GM10847 (cell line): ENCODE measurements around the gene CMTM2.
A peak's percentile ranks its signal among the peaks of the same experiment; 100 is the strongest.

Source experiments
- POLR2A ChIP-seq: IDR thresholded peaks from 2 replicates; pipeline ENCODE4 v1.6.1; 2011; ENCODE audit not compliant: insufficient read length; ENCODE audit errors: extremely low read depth

CMTM2 gene

GRCh38 chr16:66548868-66549267 lies 30.4 kb upstream of the CMTM2 start:
- no peak for TF ChIP-seq POLR2A

DNA sequence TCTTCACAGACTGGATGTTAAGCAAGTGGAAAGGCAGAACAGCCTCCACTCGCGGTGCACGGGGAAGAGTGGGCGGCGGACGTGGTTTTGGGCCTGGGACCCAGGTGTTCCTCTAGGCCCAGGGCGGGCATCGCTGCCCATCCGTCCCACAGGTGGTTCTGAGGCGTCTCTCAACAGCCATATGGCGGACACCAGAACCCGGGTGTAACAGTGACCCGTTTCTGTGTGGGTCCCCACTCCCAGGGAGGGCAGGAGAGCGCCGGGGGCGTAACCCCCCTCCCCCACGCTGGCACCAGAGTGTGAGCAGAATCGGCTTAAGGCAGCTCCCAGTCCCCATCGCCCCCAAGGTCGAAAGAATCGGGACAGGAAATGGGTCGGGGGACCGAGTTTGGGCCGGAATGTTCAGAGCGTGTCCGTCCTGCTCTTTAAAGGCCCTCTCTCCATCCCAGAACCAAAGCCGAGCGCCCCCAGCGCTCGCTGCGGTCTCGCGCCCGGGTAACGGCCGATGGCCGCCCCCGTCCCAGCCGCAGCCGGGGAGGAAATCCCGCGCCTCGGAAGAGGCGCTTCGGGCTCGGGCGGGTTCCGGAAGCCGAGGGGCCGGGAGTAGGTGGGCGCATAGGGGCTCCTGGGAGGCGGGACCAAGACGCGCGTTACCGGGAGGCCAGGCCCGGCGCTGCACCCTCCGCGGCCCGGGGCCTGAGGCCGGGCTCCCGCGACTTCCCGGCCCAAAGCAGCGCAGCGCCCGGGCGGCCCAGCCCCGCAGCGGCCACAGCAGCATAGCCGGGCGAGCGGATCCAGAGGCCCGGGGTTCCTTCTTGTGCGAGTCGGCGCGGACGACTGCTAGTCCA lies 29.8 kb upstream of the CMTM2 start, which contains the start of gene TK2:
Gene TK2 (minus strand): TSS at position 839 of the 848 bp plus-strand sequence. CDS start 61 bp downstream, at position 778.
- TF ChIP-seq POLR2A, result no peak

- TF ChIP-seq POLR2A, result no peak
Measured at GRCh38 chr16:66551348-66551759, 27.9 kb upstream of the CMTM2 start.

DNA sequence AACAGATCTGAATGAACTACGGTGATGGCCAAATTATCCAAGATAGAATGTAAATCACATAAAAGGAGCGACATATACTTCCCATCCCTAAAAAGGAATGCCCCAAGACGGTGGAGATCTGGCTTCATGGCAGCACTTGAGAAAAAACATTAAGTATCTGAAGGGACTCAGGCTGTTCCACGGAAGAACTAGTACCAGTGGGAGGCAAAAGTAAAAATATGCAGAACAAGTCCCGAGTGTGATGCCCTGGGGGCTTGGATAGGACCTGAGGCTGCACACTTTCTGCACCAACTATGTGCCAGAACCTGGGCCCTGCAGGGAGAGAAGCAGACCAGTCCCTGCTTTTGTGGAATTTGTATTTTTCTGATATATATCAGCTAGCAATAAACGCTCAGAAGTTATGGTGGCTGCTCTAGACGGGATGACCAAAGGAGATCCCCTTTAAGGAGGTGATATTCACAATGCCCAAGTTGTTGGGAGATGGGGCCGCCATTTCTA lies 27.4 kb upstream of the CMTM2 start:
- no peak for TF ChIP-seq POLR2A

DNA sequence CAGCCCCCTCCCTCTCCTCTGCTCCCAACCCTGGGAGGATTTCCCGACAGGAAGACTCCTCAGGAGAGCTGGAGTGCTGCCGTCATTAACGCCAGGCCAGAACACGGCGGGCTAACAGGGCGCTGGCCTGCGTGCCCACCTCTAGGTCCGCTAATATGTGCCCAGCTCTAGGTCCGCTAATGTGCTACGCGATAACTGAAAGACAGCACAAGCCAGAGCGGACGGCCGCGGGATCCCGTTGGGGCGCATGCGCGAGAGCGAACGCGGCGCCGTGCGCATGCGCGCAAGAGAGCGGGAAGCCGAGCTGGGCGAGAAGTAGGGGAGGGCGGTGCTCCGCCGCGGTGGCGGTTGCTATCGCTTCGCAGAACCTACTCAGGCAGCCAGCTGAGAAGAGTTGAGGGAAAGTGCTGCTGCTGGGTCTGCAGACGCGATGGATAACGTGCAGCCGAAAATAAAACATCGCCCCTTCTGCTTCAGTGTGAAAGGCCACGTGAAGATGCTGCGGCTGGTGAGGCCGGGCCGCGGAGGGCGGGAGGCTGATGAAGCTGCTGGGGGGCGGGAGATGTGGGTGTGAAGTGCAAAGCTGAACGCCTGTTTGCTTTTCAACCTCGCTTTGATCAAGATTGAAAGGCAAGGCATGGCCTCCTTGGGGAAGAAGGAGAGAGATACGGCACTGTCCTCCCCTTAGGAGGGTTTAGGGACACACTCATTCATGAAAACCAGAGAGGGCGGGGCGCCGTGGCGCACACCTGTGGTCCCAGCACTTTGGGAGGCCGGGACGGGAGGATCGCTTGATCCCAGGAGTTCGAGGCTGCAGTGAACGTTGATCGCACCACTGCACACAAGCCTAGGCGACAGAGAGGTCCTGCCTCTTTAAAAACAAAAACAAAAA lies 26.7 kb upstream of the CMTM2 start, which contains the start of gene CKLF:
Gene CKLF (plus strand): TSS at position 291 of the 892 bp plus-strand sequence. CDS start 140 bp downstream, at position 431.
- peak; percentile 62 for TF ChIP-seq POLR2A

DNA sequence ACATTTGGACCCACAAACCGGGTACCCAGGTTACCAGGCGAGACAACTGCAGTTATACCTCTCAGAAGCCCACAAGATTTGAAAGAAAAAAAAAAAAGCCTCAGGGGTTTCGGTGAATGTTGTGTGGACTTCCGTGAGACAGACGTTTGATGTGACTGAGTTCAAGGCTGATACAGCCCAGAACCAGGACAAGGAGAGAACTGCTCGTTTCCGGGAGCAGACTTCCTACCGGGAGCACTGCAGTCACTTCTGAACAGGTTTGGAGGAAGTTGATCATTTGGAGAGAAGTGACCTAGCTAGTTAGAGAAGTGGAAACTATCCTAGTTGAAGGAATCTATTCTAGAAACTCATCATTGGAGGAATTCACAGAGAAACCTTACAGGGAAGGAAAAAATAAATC lies 26.0 kb upstream of the CMTM2 start:
- no peak for TF ChIP-seq POLR2A

DNA sequence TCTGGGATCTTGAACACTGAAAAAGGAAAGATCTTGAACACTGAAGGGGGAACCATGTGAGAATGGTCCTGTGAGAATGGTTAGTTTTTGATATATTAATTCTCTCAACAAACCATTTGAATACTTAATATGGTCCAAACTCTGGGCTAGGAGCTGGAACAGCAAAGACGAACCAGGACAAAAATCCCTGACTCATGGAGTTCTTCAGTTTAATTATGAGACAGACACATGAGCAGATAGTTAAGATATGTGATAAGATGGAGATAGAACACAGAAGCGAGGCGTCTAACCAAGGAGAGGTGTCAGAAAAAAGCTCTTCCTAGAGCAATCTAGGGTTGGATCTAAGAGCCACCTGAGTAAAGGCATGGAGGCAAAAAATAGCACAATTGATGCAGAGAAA lies 25.2 kb upstream of the CMTM2 start:
- TF ChIP-seq POLR2A, result no peak

DNA sequence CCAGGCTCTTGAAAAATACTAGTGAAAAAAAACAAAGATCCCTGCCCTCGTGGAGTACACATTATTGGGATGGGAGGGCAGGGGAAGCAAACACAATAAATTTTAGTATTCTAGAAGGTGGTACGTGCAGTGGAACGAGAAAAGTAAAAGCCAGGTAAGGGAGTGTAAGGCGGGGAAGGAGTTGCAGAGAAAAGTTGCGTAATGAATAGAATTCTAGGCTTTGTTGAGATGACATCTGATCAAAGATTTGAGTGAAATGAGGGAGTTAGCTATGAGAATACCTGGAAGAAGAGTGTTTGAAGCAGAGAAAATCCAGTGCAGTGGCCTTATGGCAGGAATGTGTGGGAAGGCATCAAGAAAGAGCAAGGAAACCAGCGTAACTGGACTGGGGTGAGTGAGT lies 24.8 kb upstream of the CMTM2 start:
- TF ChIP-seq POLR2A, result no peak

DNA sequence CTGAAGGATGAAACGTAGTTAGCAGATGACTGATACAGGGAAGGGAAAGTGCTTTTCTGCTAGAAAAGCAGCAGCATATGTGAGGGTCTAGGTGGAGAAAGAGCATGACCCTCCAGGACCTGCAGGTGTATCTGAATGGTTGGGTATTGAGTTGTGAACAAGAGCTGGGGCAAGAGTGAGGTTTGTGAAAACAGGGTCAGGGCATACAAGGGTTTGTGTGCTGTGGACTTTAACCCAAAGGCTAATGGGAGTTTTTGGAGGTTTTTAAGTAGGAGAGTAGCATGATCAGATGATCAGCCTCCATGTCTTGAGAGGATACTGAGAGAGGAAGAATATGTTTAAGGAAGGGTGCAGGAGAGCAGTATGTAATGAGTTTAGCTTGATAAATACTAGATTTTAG lies 19.2 kb upstream of the CMTM2 start:
- TF ChIP-seq POLR2A, result no peak

DNA sequence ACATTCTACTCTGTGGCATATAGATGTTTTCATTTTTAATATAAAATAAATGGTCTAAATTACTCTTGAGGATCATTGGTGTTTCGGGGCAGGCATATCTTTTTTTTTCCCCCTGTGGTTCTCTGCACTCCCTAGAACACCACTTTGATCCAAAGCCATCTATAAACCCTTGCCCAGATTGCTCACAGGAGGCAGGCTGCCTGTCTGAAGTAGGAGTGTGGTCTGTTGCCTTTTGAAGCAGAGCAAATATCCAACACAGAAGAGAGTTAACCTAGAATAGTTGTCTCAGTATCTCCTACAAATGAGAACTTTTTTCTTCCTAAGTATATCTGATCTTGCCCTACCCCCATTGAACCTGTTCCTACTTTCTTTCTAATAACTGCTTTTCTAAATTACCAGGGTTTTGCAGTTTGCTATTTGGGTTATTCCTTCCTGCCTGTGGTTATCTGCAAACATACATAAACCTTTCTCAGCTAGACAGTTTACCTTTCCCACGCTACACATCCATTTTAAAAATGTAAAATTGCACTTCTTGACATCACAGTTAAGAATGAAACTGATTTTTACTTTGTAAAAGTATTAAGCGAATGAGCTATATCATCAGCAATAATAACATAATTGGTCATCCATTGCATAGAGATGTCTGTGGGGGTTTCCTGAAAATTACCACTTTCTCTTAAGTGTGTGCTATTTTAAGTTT lies 17.7 kb upstream of the CMTM2 start:
- TF ChIP-seq POLR2A, result no peak

DNA sequence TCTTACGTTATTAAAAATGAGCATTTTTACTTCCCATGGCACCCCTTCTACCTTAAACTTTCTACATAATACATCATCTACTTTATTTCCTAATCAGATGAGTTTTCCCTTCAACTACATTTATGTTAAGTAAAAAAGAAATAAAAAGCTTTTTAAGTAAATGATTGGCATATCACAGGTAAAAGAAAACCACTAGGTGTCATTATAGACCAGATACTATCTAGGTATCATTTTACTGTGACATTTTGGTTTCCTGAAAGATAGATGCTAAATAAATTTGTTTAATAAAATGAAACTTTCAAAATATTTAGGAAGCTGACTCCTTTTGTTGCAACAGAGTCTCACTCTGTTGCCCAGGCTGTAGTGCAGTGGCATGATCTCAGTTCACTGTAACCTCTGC lies 16.9 kb upstream of the CMTM2 start:
- no peak for TF ChIP-seq POLR2A

GRCh38 chr16:66562986-66563385 lies 16.3 kb upstream of the CMTM2 start:
- TF ChIP-seq POLR2A, result no peak

DNA sequence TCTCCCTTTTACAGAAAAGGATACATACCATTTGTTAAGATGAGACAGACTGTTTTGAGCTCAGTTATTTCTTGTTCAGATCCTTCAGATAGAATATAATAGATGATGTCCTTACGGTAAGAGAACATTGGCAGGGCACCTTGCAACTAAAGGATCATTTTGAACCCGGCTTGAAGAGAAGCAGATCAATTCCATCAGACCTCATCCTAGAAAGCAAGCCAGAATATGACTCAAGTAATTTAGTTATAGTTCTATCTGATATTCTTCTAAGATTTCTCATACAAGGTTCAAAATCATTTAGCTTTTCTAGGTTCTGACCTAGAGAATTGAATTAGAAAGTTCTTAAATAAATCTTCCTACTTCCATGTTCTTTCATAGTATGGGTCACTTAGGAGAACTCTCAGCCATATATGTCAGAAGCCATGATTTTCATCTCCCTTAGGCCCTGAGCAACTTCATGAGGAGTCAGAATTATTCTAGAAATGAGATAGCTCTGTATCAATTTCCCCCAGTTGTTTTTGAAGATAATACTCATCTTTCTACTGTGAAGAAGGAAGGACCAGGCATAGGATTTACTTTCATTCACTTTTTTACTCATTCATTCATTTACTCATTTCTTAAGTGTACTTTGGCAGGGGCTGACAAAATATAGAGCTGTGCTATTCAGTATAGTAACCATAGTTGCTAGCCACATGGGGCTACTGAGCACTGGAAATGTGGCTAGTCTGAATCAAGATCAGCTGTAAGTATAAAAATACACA lies 15.5 kb upstream of the CMTM2 start:
- TF ChIP-seq POLR2A, result no peak
